GM19099 (cell line): ENCODE measurements around the gene DEFB131A.
"Not testable (repeated sequence)": the region's sequence is repeated elsewhere in the genome, so short reads cannot be mapped to it uniquely, and the experiment has no call there.

Experiments
- POLR2A ChIP-seq: IDR thresholded peaks from 3 replicates; pipeline ENCODE4 v1.6.1; 2011; ENCODE audit warnings: low read depth; ENCODE audit not compliant: insufficient read length; ENCODE audit errors: extremely low read depth

The DEFB131A gene, protein sequence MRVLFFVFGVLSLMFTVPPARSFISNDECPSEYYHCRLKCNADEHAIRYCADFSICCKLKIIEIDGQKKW

GRCh38 chr4:9444114-9444513, at the start of gene DEFB131A:
DEFB131A (plus strand) TSS chr4:9444414; CDS start chr4:9444534, 120 bp downstream.
- TF ChIP-seq POLR2A = not testable (repeated sequence)

DNA sequence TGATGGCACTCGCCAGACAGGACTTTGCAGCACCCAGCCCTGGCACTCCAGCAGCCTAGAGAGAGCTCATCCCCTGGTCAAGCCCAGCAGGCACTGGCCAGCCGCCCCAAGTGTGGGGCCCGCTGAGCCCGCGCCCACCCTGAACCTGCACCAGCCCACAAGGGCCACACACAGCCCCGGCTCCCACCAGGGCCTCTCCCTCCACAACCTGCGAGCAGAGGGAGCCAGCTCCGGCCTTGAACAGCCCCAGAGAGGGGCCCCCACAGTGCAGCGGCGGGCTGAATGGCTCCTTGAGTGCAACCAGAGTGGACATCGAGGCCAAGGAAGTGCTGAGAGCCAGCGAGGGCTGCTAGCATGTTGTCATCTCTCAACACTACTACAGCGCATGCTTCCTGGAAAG, 34.4 kb upstream of the DEFB131A start:
- no peak for TF ChIP-seq POLR2A
